Measurements from ENCODE around the gene MAPK8.

The MAPK8 gene

DNA sequence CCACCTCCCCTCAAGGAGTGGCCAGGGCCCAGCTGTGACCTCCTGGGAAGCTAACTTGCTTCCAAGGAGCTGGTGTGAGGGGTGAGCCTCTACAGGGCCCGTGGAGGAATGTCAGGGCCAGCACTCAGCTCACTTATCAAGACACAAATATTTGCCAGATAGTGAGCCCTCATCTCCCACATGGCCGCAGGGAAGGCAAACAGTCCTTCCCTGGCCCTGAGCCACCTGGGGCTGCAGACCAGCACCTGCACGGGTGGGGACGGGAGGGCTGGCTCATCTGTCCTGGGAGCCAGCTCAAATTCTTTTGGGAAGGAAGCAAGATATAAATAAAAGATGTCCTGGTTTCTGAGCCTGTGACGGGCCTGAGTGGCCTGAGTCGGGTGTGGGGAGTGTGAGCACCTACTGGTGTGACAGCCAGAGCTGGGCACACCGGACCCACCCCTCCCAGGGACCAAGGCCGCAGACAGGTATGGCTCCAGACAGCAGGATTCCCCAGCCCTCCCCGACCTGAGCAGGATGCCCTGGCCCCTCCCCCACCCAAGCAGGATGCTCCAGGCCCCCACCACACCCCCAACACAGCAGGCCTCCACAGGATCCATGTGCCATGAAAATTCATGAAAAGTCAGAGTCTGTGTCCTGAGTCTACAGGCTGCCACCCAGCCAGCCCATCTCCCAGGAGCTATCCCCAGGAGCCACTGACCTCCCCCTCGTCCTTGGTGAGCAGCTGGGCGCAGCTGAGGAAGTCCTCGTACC is 148.0 kb downstream of the MAPK8 start:
- TF ChIP-seq YY1 (IDR thresholded peaks at IDR 0.05; ENCODE audit: low read depth): no peak
- TF ChIP-seq TAF1 (IDR thresholded peaks at IDR 0.05; ENCODE audit: low read depth): no peak
- TF ChIP-seq USF1 (IDR thresholded peaks at IDR 0.05): no peak
- TF ChIP-seq EP300 (IDR thresholded peaks at IDR 0.05; ENCODE audit: borderline replicate concordance): no peak

DNA sequence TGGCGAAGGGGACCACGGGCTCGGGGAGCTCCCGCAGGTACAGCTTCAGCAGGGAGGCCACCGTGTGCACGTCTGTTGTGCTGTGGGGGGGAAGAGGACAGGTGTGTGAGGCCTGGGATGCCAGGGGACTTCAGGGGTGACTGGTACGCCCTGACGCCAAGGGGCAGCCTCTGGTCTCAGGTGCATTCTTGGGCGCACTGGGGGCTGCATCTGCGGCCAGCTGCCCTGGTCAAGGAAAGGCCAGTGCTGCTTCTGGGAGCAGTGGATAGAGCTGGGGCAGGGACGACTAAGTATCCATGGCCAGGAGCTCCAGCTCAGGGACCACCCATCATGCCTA is 148.5 kb downstream of the MAPK8 start:
- TF ChIP-seq EGR1 (IDR thresholded peaks at IDR 0.05) (no peak), TAF1 (IDR thresholded peaks at IDR 0.05; ENCODE audit: low read depth) (no peak), CEBPB (IDR thresholded peaks at IDR 0.05) (no peak), TCF12 (IDR thresholded peaks at IDR 0.05; ENCODE audit: low read depth) (no peak), TEAD4 (IDR thresholded peaks at IDR 0.05) (no peak)
- TF ChIP-seq, protein P1, sequence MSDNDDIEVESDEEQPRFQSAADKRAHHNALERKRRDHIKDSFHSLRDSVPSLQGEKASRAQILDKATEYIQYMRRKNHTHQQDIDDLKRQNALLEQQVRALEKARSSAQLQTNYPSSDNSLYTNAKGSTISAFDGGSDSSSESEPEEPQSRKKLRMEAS (IDR thresholded peaks at IDR 0.05): no peak

DNA sequence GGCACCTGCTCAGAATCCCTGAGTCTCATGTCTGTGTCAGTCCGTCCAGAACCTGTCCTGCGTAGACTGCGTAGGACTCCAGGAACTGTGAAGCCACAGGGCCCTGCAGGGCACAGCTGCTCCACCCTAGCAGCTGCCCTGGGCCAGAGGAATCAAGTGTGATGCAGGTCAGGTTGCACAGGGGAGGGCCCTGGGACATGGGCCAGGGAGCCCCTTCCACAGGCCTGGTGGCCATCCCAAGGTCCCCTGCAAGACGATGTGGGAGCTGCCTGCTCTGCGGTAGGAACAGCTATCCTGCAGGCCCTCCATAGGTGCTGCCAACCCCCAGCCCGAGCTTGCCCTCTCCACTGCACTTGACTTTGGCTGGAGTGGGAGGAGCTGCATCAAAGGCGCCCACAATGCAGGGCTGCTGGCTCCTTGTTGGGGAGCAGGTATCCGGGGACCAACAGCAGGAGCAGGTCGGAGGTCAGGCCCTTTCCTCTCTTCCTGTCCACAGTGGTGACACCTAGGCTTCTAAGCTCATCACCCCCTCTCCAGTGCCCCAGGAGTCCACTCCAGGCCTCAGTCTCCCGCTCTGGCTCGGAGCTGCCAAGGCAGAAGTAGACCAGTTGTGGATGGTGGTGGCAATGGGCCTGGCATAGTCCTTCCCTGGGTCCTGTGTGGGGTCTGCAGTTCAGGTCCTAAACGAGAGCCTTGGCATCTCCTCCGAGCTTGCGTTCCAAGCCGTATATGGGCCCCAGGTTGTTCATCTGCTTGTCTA is 149.1 kb downstream of the MAPK8 start:
- TF ChIP-seq TCF12 (IDR thresholded peaks at IDR 0.05; ENCODE audit: low read depth) (no peak), TAF1 (IDR thresholded peaks at IDR 0.05; ENCODE audit: low read depth) (no peak), CEBPB (IDR thresholded peaks at IDR 0.05) (no peak), CREB1 (IDR thresholded peaks at IDR 0.05; ENCODE audit: low read depth) (no peak), ZBTB7A (IDR thresholded peaks at IDR 0.05; ENCODE audit: low read depth) (no peak), YY1 (IDR thresholded peaks at IDR 0.05; ENCODE audit: low read depth) (no peak), FOXM1 (IDR thresholded peaks at IDR 0.05; ENCODE audit: borderline replicate concordance, low read depth) (no peak)
- TF ChIP-seq, protein P1 (IDR thresholded peaks at IDR 0.05): no peak

DNA sequence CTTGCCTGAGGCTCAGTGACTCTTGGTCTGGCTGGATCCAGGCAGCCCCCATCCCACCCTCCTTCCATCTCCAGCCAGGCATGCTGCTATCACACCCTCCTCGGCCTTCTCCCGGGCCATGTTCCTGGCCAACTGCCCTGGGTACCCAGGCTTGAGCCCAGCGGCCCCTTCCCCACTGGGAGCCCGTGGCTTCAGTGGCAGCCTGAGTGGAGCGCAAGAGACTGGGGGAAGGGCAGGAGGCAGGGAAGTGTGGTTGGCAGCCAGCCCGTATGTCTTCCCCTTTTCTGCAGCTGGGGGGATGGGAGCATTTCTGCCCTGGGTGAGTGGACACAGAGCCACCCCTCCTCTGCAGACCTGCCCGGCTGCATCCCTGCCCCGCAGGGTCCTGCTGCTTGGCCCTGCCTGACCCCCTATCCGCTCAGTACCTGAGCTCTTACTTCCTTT is 149.9 kb downstream of the MAPK8 start:
- TF ChIP-seq TEAD4 (IDR thresholded peaks at IDR 0.05) (no peak), TCF12 (IDR thresholded peaks at IDR 0.05; ENCODE audit: low read depth) (no peak), CEBPB (IDR thresholded peaks at IDR 0.05) (no peak), NFIC (IDR thresholded peaks at IDR 0.05) (no peak), REST (IDR thresholded peaks at IDR 0.05; ENCODE audit: low read depth) (no peak), TAF1 (IDR thresholded peaks at IDR 0.05; ENCODE audit: low read depth) (no peak), YY1 (IDR thresholded peaks at IDR 0.05; ENCODE audit: low read depth) (no peak), ZBTB7A (IDR thresholded peaks at IDR 0.05; ENCODE audit: low read depth) (no peak), RAD21 (IDR thresholded peaks at IDR 0.05; ENCODE audit: low read depth) (no peak), EGR1 (IDR thresholded peaks at IDR 0.05) (no peak), FOXM1 (IDR thresholded peaks at IDR 0.05; ENCODE audit: borderline replicate concordance, low read depth) (no peak)
- TF ChIP-seq, protein P1 (IDR thresholded peaks at IDR 0.05): no peak

DNA sequence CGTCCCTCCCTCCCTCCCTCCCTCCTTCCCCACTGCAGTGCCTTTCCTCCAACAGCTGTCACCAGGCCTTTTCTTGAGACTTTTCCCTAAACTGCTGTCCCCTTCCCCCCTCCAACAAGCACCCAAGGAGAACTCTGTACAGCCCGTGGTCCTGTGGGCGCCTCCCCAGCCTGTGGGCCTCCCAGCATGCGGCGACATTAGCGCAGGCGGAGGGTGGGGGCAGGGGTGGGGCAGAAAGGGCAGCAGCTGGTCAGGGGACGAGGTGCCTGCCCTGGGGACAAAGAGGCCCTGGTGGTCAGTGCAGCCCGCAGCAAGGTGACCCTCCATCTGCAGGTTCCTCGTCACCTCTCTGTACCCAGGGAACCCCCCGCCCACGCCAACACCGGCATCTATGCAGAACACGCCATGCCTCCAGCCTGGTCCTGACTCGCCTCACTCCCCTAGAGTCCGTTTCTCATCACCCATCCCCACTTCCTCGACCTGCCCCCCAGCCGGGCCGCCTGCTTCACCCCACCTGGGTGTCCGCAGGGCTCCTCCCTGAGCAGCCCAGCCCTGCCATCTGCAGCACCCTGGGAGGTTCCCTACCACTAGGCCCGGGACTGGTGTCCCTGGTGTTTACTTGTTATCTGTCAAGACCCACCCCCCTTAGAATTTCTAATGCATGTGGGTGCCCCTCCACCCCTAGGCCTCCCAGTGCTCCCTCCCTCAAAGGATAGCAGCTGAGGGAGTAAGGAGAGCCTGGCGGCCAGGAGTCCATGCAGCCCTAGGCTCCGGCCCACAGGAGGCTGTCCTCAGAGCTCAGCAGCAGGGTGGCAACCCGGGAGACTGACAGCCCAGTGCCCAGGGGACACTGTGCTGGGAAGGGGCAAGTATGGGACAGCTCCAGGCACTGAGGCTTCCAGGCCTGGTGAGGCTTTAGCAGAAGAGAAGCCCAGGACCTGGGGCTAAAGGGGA is 150.6 kb downstream of the MAPK8 start:
- TF ChIP-seq YY1 (IDR thresholded peaks at IDR 0.05; ENCODE audit: low read depth): no peak
- TF ChIP-seq EGR1 (IDR thresholded peaks at IDR 0.05): no peak
- no peak for TF ChIP-seq NFIC (IDR thresholded peaks at IDR 0.05)
- TF ChIP-seq TCF12 (IDR thresholded peaks at IDR 0.05; ENCODE audit: low read depth): no peak
- no peak for TF ChIP-seq TAF1 (IDR thresholded peaks at IDR 0.05; ENCODE audit: low read depth)

GRCh38 chr10:48457949-48458661 is 151.6 kb downstream of the MAPK8 start:
- no peak for TF ChIP-seq CEBPB (IDR thresholded peaks at IDR 0.05)
- TF ChIP-seq FOXM1 (IDR thresholded peaks at IDR 0.05; ENCODE audit: borderline replicate concordance, low read depth): no peak
- TF ChIP-seq, protein P1 (IDR thresholded peaks at IDR 0.05): no peak
- TF ChIP-seq USF1 (IDR thresholded peaks at IDR 0.05): no peak
- no peak for TF ChIP-seq YY1 (IDR thresholded peaks at IDR 0.05; ENCODE audit: low read depth)
- TF ChIP-seq TEAD4 (IDR thresholded peaks at IDR 0.05): no peak

All from Ishikawa (cell line).